GM12878 (cell line): ENCODE data around the gene MRTFB. TPM values are rescaled to one million over a fixed set of nuclear protein-coding genes. Genes with fewer than 3 reads are reported as not detected.

Experiments used
- ATAC-seq: fragments of 200-7000 bp; cut with Tn5 transposase; 3 replicates; pipeline ENCODE4 v1.9.1; 2020; ENCODE audit warnings: mild to moderate bottlenecking, moderate library complexity
- BruUV-seq: library from RNA; stranded (reverse); fragments of 400-500 nt; replicated peaks from 2 replicates; lab custom pipeline; 2021; lab: Mats Ljungman, UMichigan
- CTCF ChIA-PET: fragments of 300-600 bp; sonication (Branson Sonifier 250); formaldehyde crosslinking; extraction: SDS; loops from one replicate; lab custom pipeline; 2021; ENCODE audit warnings: inconsistent platforms; lab: Yijun Ruan, JAX
- POLR2A ChIA-PET: fragments of 350-600 bp; formaldehyde crosslinking; extraction: SDS; loops from one replicate; lab custom pipeline; 2021; ENCODE audit warnings: inconsistent platforms; lab: Charles Lee
- RAD21 ChIA-PET: fragments of 300-600 bp; sonication (Branson Sonifier 250); formaldehyde crosslinking; loops from one replicate; lab custom pipeline; 2023; ENCODE audit warnings: antibody characterized with exemption; ENCODE audit not compliant: unreplicated experiment; lab: Charles Lee
- SMC1A ChIA-PET: fragments of 300-600 bp; sonication (Branson Sonifier 250); formaldehyde crosslinking; loops from one replicate; lab custom pipeline; 2023; ENCODE audit not compliant: unreplicated experiment, uncharacterized antibody; lab: Charles Lee
- DNase-seq: peaks from one replicate; pipeline ENCODE4 v3.0.0-alpha.2; 2011; ENCODE audit warnings: low read depth, low spot score
- FAIRE-seq: peaks from 3 replicates; lab custom pipeline; 2011; peaks lifted over from hg19 to GRCh38; lab: Jason Lieb, UNC
- H2AFZ ChIP-seq: 2 replicates; pipeline ENCODE4 v1.6.0; 2011; ENCODE audit warnings: low read depth, low read length, control low read depth; ENCODE audit not compliant: control insufficient read depth
- H3K27ac ChIP-seq: 2 replicates; pipeline ENCODE4 v1.5.1; 2011; ENCODE audit warnings: control low read depth; ENCODE audit not compliant: control insufficient read depth, insufficient read depth
- H3K27me3 ChIP-seq, 2 experiments: replicated peaks in 1 of 2; 2 replicates each; pipeline versions ENCODE4 v1.6.0 to v1.6.1; 2011; ENCODE audit warnings: low read length in 1 of 2; ENCODE audit not compliant: control insufficient read depth in 2 of 2, insufficient read depth in 2 of 2
- H3K36me3 ChIP-seq, 2 experiments: 2 replicates each; pipeline ENCODE4 v1.5.1; 2011; ENCODE audit warnings: low read length in 1 of 2; ENCODE audit not compliant: control insufficient read depth in 2 of 2, insufficient read depth in 2 of 2
- H3K4me1 ChIP-seq: 2 replicates; pipeline ENCODE4 v1.6.1; 2011; ENCODE audit warnings: mild to moderate bottlenecking, low read length, moderate library complexity, mixed read lengths; ENCODE audit not compliant: control insufficient read depth, insufficient read depth
- H3K4me2 ChIP-seq: 2 replicates; pipeline ENCODE4 v1.6.0; 2011; ENCODE audit warnings: control low read depth; ENCODE audit not compliant: control insufficient read depth, insufficient read depth
- H3K4me3 ChIP-seq: fragments of 200-600 bp; sonication (generic); 2 replicates; pipeline ENCODE4 v1.5.1; 2016
- H3K79me2 ChIP-seq: 2 replicates; pipeline ENCODE4 v1.6.0; 2011; ENCODE audit warnings: low read length; ENCODE audit not compliant: control insufficient read depth, insufficient read depth
- H3K9ac ChIP-seq: 2 replicates; pipeline ENCODE4 v1.8.0; 2011; ENCODE audit warnings: low read length, control low read depth, mixed read lengths; ENCODE audit not compliant: control insufficient read depth, insufficient read depth
- H3K9me3 ChIP-seq: replicated peaks from 3 replicates; pipeline ENCODE4 v1.5.1; 2011; ENCODE audit warnings: mild to moderate bottlenecking, low read length; ENCODE audit not compliant: control insufficient read depth, insufficient read depth
- H4K20me1 ChIP-seq: 2 replicates; pipeline ENCODE4 v1.6.0; 2011; ENCODE audit not compliant: control insufficient read depth, insufficient read depth
- ASH2L ChIP-seq: fragments of 300-600, 200-600 bp; sonication (generic); IDR thresholded peaks from 2 replicates; pipeline ENCODE4 v1.6.1; 2017; ENCODE audit warnings: low read depth, mild to moderate bottlenecking, borderline replicate concordance
- CREB1 ChIP-seq: IDR thresholded peaks from 2 replicates; pipeline ENCODE4 v1.6.1; 2012; ENCODE audit warnings: low read depth, mild to moderate bottlenecking, inconsistent platforms
- GABPA ChIP-seq: IDR thresholded peaks from 2 replicates; pipeline ENCODE4 v1.6.1; 2014; ENCODE audit warnings: antibody characterized with exemption, low read depth, mild to moderate bottlenecking, inconsistent platforms
- KLF5 ChIP-seq: fragments of 450-650 bp; IDR thresholded peaks from 2 replicates; pipeline ENCODE4 v1.6.1; 2014; ENCODE audit warnings: mild to moderate bottlenecking; ENCODE audit not compliant: partially characterized antibody
- MEF2B ChIP-seq: fragments of 450-650 bp; IDR thresholded peaks from 2 replicates; pipeline ENCODE4 v1.6.1; 2018; ENCODE audit warnings: mild to moderate bottlenecking, moderate library complexity; ENCODE audit not compliant: partially characterized antibody, poor library complexity, severe bottlenecking
- NFIC ChIP-seq: IDR thresholded peaks from 2 replicates; pipeline ENCODE4 v1.6.1; 2012; ENCODE audit warnings: low read depth, mild to moderate bottlenecking, inconsistent platforms, low read length, moderate library complexity
- POU2F2 ChIP-seq: IDR thresholded peaks from 3 replicates; pipeline ENCODE4 v1.6.1; 2011; ENCODE audit warnings: low read depth, mild to moderate bottlenecking, low read length, borderline replicate concordance
- SIN3A ChIP-seq: IDR thresholded peaks from 2 replicates; pipeline ENCODE4 v1.6.1; 2012; ENCODE audit warnings: low read depth, low read length, improper control_type of control experiment
- SMARCA5 ChIP-seq: fragments of 450-650 bp; IDR thresholded peaks from 2 replicates; pipeline ENCODE4 v1.6.1; 2017; ENCODE audit warnings: mild to moderate bottlenecking
- SPI1 ChIP-seq: IDR thresholded peaks from 2 replicates; pipeline ENCODE4 v1.6.1; 2011; ENCODE audit warnings: low read depth, mild to moderate bottlenecking, low read length, moderate library complexity, borderline replicate concordance; ENCODE audit not compliant: insufficient read depth
- ZNF384 ChIP-seq: IDR thresholded peaks from 2 replicates; pipeline ENCODE4 v1.6.1; 2012; ENCODE audit warnings: low read depth, mild to moderate bottlenecking, low read length, improper control_type of control experiment, borderline replicate concordance
- ZSCAN29 ChIP-seq: fragments of 450-650 bp; IDR thresholded peaks from 2 replicates; pipeline ENCODE4 v1.6.1; 2017; ENCODE audit warnings: mild to moderate bottlenecking, moderate library complexity
- WGBS: methylation state at CpG from one replicate; pipeline ENCODE4 v1.1.6; 2016; ENCODE audit warnings: low lambda C conversion rate; ENCODE audit not compliant: insufficient replicate concordance, insufficient coverage; ENCODE audit errors: missing lambda C conversion rate; 5-methylcytosine and 5-hydroxymethylcytosine counted together
- in situ Hi-C: fragments of 300-500 bp; cut with MboI; formaldehyde crosslinking; loops from 9 replicates; pipeline ENCODE4 v1.14.3; 2018; ENCODE audit warnings: mixed read lengths
- intact Hi-C: fragments of 100-400 bp; cut with micrococcal nuclease; formaldehyde crosslinking; loops from one replicate; pipeline ENCODE4 v1.14.2; 2022; ENCODE audit not compliant: unreplicated experiment
- polyA plus RNA-seq, 11 experiments: library from polyadenylated mRNA; depleted of rRNA in 4 of 11; unstranded in 6 of 11; stranded (reverse) in 5 of 11; fragments of >200 nt; fragmentation: Nextera tagmentation in 4 of 11; fragmentation: Illumina TruSeq in 1 of 11; extraction: Ambion mirVana in 4 of 11; extraction: Trizol in 1 of 11; gene quantifications; 1 replicate in 1 of 11; 2 replicates in 10 of 11; pipeline versions ENCODE4 v1.2.1 to v1.2.3, GENCODE V29; 2011 to 2016; ENCODE audit warnings: inconsistent platforms in 2 of 11, missing spikeins in 2 of 11, low read depth in 1 of 11
- total RNA-seq, 4 experiments: library from RNA; depleted of rRNA in 3 of 4; stranded (reverse); fragments of >200 nt in 3 of 4; fragmentation: Illumina TruSeq in 1 of 4; extraction: Trizol in 1 of 4; gene quantifications; 2 replicates each; pipeline versions ENCODE4 v1.2.1 to v1.2.3, GENCODE V29; 2013 to 2021
- TF ChIP-seq, protein P1 (sequence below): fragments of 450-650 bp; IDR thresholded peaks from 2 replicates; pipeline ENCODE4 v1.6.1; 2016; ENCODE audit warnings: mild to moderate bottlenecking
- TF ChIP-seq, protein P2 (sequence below): fragments of 450-650 bp; IDR thresholded peaks from 2 replicates; pipeline ENCODE4 v1.6.1; 2017; ENCODE audit warnings: mild to moderate bottlenecking
- TF ChIP-seq, protein P3 (sequence below): fragments of 450-650 bp; IDR thresholded peaks from 2 replicates; pipeline ENCODE4 v1.6.1; 2017; ENCODE audit warnings: mild to moderate bottlenecking, low read depth, inconsistent platforms; ENCODE audit not compliant: poor library complexity, severe bottlenecking

MRTFB gene
- total and polyA plus RNA-seq, 10 of the 15 experiments (the other 5 are each of a cell fraction or from before 2014, with no cell fraction given), result 2.1 to 14.3 (median 8.0) TPM

DNA sequence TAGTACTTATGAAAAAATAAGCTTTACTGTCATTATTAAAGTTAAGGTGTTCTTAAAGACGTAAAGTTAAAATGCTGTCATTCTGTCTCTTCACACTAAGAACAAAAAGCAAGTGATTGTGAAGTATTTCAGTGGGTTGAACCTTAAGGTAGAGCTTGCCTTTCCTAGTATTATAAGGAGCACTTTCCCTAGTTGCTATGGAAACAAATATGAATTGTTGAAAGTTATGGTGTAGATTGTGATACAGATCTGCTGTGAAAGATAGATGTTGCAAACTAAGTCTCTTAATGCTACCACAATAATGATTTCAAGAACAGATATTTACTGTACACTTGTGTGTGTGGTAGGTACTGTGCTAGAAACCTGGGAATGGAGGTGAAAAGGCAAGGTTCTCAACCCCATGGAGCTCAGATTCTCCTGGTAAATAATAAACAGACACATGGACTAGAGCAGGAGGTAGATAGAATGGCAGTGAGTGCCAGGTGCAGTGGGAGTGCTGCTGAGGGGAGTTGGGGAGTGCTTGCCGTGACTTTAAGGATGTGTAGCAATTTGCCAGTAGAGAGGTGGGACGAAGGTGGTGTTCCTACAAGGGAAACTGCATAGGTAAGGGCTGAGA, 34.7 kb downstream of the MRTFB start:
- no peak overlapping the region for H3K27ac ChIP-seq
- no peaks in the 10 kb centered on the region for H3K36me3 ChIP-seq
- SMC1A ChIA-PET, result interaction anchor here (2.3 to 5.3 kb wide), 2 partner anchors 12 to 15 kb away, joined by 8 to 25 read pairs; no protein-coding TSS in a partner anchor
- H3K9me3 ChIP-seq, result no peaks in the 10 kb centered on the region
- CTCF ChIA-PET, result interaction anchor here (1.4 to 1.7 kb wide), 3 partner anchors 12 to 186 kb away, joined by 4 to 5 read pairs (median 4); partner anchors contain the start of gene ERCC4
- H4K20me1 ChIP-seq, result no peaks in the 10 kb centered on the region
- peaks cover 2% of the 10 kb centered on the region; the same call in 1 of the 2 replicates for H3K79me2 ChIP-seq
- POLR2A ChIA-PET, result interaction anchor here (0.6 to 1.2 kb wide), 4 partner anchors 12 to 205 kb away, joined by 4 to 5 read pairs (median 4); no protein-coding TSS in a partner anchor
- peaks cover 23% of the 10 kb centered on the region for H3K4me1 ChIP-seq
- no peak overlapping the region for H3K9ac ChIP-seq
- in situ Hi-C loops (no loop called here), intact Hi-C loops (no loop called here)
- ATAC-seq (no peak), DNase-seq (no peak), FAIRE-seq (no peak)
- BruUV-seq, result no TSS peak
- RAD21 ChIA-PET, result no interaction called here
- 98% methylated on average over 3 of the region's 3 CpGs for WGBS
- H3K27me3 ChIP-seq, result no peaks in the 10 kb centered on the region
- H2AFZ ChIP-seq, result no peak overlapping the region
- H3K4me2 ChIP-seq, result no peak overlapping the region
- H3K4me3 ChIP-seq, result no peak overlapping the region
- TF ChIP-seq, protein P1, sequence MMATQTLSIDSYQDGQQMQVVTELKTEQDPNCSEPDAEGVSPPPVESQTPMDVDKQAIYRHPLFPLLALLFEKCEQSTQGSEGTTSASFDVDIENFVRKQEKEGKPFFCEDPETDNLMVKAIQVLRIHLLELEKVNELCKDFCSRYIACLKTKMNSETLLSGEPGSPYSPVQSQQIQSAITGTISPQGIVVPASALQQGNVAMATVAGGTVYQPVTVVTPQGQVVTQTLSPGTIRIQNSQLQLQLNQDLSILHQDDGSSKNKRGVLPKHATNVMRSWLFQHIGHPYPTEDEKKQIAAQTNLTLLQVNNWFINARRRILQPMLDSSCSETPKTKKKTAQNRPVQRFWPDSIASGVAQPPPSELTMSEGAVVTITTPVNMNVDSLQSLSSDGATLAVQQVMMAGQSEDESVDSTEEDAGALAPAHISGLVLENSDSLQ, result no peak
- TF ChIP-seq KLF5, result no peak
- TF ChIP-seq CREB1, result no peak
- no peak for TF ChIP-seq ZSCAN29
- TF ChIP-seq, protein P2, sequence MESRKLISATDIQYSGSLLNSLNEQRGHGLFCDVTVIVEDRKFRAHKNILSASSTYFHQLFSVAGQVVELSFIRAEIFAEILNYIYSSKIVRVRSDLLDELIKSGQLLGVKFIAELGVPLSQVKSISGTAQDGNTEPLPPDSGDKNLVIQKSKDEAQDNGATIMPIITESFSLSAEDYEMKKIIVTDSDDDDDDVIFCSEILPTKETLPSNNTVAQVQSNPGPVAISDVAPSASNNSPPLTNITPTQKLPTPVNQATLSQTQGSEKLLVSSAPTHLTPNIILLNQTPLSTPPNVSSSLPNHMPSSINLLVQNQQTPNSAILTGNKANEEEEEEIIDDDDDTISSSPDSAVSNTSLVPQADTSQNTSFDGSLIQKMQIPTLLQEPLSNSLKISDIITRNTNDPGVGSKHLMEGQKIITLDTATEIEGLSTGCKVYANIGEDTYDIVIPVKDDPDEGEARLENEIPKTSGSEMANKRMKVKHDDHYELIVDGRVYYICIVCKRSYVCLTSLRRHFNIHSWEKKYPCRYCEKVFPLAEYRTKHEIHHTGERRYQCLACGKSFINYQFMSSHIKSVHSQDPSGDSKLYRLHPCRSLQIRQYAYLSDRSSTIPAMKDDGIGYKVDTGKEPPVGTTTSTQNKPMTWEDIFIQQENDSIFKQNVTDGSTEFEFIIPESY, result no peak
- TF ChIP-seq SMARCA5, result no peak
- TF ChIP-seq MEF2B, result no peak
- TF ChIP-seq SPI1, result no peak
- TF ChIP-seq ASH2L, result no peak
- no peak for TF ChIP-seq NFIC
- TF ChIP-seq POU2F2, result no peak
- no peak for TF ChIP-seq GABPA
- no peak for TF ChIP-seq ZNF384
- TF ChIP-seq, protein P3, sequence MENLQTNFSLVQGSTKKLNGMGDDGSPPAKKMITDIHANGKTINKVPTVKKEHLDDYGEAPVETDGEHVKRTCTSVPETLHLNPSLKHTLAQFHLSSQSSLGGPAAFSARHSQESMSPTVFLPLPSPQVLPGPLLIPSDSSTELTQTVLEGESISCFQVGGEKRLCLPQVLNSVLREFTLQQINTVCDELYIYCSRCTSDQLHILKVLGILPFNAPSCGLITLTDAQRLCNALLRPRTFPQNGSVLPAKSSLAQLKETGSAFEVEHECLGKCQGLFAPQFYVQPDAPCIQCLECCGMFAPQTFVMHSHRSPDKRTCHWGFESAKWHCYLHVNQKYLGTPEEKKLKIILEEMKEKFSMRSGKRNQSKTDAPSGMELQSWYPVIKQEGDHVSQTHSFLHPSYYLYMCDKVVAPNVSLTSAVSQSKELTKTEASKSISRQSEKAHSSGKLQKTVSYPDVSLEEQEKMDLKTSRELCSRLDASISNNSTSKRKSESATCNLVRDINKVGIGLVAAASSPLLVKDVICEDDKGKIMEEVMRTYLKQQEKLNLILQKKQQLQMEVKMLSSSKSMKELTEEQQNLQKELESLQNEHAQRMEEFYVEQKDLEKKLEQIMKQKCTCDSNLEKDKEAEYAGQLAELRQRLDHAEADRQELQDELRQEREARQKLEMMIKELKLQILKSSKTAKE, result no peak
- TF ChIP-seq SIN3A, result no peak
